Thyroid gland (tissue), 4 donors: ENCODE measurements around the gene HSPB7. TPM values are rescaled to one million over a fixed set of nuclear protein-coding genes. Genes with fewer than 3 reads are reported as not detected.
"Not testable (repeated sequence)": the region's sequence is repeated elsewhere in the genome, so short reads cannot be mapped to it uniquely, and the experiment has no call there.

Source experiments
- DNase-seq, 2 donors: peaks; one replicate each; pipeline ENCODE4 v3.0.0-alpha.2; 2019
- H3K27ac ChIP-seq, 3 donors: fragments of 200-600 bp; sonication (generic); 1 replicate in 2 of 3; 2 replicates in 1 of 3; pipeline ENCODE4 v1.5.1; 2016 to 2019; ENCODE audit warnings: mild to moderate bottlenecking in 1 of 3, moderate library complexity in 1 of 3
- H3K27me3 ChIP-seq: fragments of 200-600 bp; sonication (generic); one replicate; pipeline ENCODE4 v1.5.1; 2019
- H3K36me3 ChIP-seq, 2 donors: fragments of 200-600 bp; sonication (generic); one replicate each; pipeline ENCODE4 v1.5.1; 2016 to 2019
- H3K4me1 ChIP-seq, 2 donors: fragments of 200-600 bp; sonication (generic); one replicate each; pipeline ENCODE4 v1.5.1; 2017 to 2019
- H3K4me3 ChIP-seq, 3 donors: fragments of 200-600 bp; sonication (generic); replicated peaks in 1 of 3; 1 replicate in 2 of 3; 2 replicates in 1 of 3; pipeline ENCODE4 v1.5.1; 2016; ENCODE audit warnings: mild to moderate bottlenecking in 1 of 3
- H3K9me3 ChIP-seq: fragments of 200-600 bp; sonication (generic); one replicate; pipeline ENCODE4 v1.5.1; 2017
- POLR2A ChIP-seq, 2 donors: fragments of 450-650 bp; IDR thresholded peaks; one replicate each; pipeline ENCODE4 v1.6.1; 2017; ENCODE audit warnings: antibody characterized with exemption in 2 of 2, mild to moderate bottlenecking in 2 of 2, moderate library complexity in 1 of 2
- whole genome bisulfite sequencing, 2 donors: methylation state at CpG; one replicate each; pipeline ENCODE4 v1.1.5; 2017; 5-methylcytosine and 5-hydroxymethylcytosine counted together
- intact Hi-C: fragments of 100-400 bp; cut with DNase I; formaldehyde crosslinking; loops from one replicate; pipeline ENCODE4 v1.15.1; 2023
- total RNA-seq, 4 donors: library from RNA; depleted of rRNA; stranded (reverse); fragments of >200 nt; gene quantifications; one replicate each; pipeline ENCODE4 v1.2.3, GENCODE V29; 2016
- TF ChIP-seq, protein P1 (sequence below), 6 experiments: fragments of 200-600 bp in 3 of 6; fragments of 450-650 bp in 3 of 6; sonication (generic) in 3 of 6; IDR thresholded peaks; one replicate each; pipeline ENCODE4 v1.5.1; 2016 to 2019; ENCODE audit warnings: antibody characterized with exemption in 6 of 6, mild to moderate bottlenecking in 2 of 6, inconsistent platforms in 1 of 6, moderate library complexity in 1 of 6

HSPB7 gene
- total RNA-seq, 4 donors from 2014 or later, result 0.81 to 9.0 (median 2.9) TPM

DNA sequence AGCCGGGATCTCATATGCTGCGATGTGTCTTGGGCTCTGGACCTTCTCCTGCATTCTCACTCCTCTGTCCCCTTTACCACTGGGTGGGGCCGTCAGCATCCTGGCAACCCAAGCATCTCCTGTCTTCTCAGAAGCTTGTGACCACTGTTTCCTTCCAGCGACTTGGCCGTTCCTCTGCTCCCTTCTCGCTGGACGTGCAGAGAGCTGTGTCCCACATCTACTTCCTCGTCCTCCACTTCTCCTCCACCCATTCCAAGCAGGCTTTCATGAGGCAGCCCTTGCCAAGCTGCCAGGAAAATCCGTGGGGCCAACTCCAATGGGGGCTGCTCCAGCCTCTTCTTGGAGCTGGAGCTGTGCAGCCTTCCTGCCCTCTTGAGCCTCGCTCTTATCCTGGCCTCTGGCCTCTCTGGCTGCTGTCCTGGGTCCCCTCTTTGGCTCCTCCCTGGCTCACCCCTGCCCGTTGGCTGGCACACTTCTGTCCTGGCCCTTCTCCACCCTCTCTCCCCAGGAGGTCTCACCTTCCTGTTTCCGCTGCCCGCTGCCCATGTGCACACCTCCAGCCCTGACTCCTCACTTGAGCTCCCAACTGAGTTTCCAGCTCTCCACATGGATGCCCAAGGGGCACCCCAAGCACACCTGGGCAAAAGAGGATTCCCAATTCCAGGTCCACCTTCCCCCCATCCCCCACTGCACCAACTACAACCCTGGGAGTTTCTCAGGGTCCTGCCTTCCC, 46.9 kb upstream of the HSPB7 start:
- no peaks in the 10 kb centered on the region for H3K9me3 ChIP-seq
- H3K36me3 ChIP-seq, result no peaks in the 10 kb centered on the region
- DNase-seq, result peak; percentile 69 to 76
- no peak for TF ChIP-seq POLR2A (IDR thresholded peaks at IDR 0.05)
- H3K4me3 ChIP-seq, result no peak overlapping the region
- 27 to 31% methylated on average over 13 of the region's 13 CpGs for WGBS, 2 donors
- peaks cover 25 to 34% of the 10 kb centered on the region in 2 donors for H3K4me1 ChIP-seq
- intact Hi-C loops, result no loop called here
- no peaks in the 10 kb centered on the region for H3K27me3 ChIP-seq
- H3K27ac ChIP-seq, result no peak overlapping the region

DNA sequence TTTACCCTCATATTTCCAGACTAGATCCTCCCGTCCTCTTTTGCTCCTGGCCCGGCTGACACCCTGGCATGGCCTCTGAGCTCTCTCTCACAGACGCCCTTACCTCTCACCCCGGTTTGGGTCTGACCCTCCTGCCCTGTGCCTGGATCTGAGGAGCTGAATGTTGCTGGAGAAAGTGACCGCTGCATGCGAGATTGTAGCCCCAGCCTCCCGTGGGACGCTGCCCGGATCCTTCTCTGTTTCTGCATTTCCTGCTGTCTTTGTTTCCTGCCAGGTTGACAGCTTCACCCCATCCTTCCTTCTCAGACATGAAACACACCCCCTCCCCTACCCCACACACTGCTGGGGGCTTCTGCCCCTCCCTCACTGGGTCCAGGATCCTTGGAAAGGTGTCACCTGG, 46.1 kb upstream of the HSPB7 start:
- 67 to 74% methylated on average over 9 of the region's 9 CpGs for WGBS, 2 donors
- TF ChIP-seq, protein P1, sequence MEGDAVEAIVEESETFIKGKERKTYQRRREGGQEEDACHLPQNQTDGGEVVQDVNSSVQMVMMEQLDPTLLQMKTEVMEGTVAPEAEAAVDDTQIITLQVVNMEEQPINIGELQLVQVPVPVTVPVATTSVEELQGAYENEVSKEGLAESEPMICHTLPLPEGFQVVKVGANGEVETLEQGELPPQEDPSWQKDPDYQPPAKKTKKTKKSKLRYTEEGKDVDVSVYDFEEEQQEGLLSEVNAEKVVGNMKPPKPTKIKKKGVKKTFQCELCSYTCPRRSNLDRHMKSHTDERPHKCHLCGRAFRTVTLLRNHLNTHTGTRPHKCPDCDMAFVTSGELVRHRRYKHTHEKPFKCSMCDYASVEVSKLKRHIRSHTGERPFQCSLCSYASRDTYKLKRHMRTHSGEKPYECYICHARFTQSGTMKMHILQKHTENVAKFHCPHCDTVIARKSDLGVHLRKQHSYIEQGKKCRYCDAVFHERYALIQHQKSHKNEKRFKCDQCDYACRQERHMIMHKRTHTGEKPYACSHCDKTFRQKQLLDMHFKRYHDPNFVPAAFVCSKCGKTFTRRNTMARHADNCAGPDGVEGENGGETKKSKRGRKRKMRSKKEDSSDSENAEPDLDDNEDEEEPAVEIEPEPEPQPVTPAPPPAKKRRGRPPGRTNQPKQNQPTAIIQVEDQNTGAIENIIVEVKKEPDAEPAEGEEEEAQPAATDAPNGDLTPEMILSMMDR (IDR thresholded peaks at IDR 0.05), result no peak
- TF ChIP-seq POLR2A (IDR thresholded peaks at IDR 0.05), result no peak
- no peak for DNase-seq
- no peak overlapping the region for H3K27ac ChIP-seq
- intact Hi-C loops, result no loop called here
- H3K36me3 ChIP-seq, result no peaks in the 10 kb centered on the region
- no peaks in the 10 kb centered on the region for H3K27me3 ChIP-seq
- peaks cover 25 to 32% of the 10 kb centered on the region in 2 donors for H3K4me1 ChIP-seq
- no peak overlapping the region for H3K4me3 ChIP-seq
- H3K9me3 ChIP-seq, result no peaks in the 10 kb centered on the region

DNA sequence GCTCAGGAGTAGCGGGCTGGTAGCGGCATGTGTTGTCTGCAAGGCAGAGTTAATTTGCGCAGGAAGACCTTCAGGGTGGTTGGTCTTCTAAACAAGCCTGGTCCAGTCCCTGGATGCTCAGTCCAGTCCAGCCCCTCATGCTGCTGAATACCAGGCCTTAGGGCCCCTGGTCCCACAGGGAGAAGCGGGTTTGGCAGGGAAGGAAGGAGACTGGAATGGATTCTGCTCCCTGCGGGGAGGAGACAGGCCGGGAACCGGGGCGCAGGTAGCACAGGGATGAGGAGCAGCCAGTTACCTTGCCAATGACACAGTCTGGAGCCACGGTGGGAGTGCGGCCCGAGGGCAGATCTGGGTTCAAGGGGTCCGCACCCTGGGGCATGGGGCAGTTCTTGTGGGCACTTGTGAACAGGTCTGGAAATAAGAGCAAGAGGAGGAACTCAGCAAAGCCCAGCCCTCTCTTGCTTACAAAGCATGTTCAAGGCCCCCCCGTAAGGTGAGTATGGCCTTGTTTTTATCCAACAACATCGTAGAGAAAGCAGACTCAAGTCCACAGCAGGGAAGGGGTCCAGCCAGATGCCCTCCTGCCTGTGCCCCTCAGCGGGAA, 45.5 kb upstream of the HSPB7 start:
- intact Hi-C loops, result no loop called here
- Histone ChIP-seq H3K36me3 (no peaks in the 10 kb centered on the region), H3K4me3 (no peak overlapping the region), H3K27me3 (no peaks in the 10 kb centered on the region), H3K9me3 (no peaks in the 10 kb centered on the region), H3K4me1 (peaks cover 19 to 26% of the 10 kb centered on the region in 2 donors), H3K27ac (no peak overlapping the region)
- 93 to 95% methylated on average over 15 of the region's 15 CpGs for WGBS, 2 donors
- no peak for DNase-seq
- TF ChIP-seq, protein P1 (IDR thresholded peaks at IDR 0.05), result no peak
- TF ChIP-seq POLR2A (IDR thresholded peaks at IDR 0.05), result no peak

DNA sequence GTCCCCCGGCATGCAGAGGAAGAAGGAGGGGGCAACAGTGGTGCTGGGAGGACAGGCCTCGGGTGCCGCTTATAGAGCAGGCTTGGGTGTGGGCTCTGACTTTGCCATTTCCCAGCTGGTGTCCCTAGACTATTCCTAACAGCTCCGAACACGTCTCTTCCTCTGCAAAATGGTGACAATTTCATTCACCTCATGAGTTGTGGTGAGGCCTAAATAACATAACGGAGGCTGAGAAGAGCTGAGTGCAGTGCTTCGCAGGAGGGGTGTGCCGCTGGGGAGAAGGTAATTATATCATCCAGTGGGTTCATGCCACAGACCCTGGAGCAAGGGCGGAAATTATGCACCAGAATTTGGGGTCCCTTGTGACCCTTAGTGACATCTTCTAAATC, 44.8 kb upstream of the HSPB7 start:
- DNase-seq, H3K27ac ChIP-seq, H3K4me3 ChIP-seq, H3K9me3 ChIP-seq, H3K36me3 ChIP-seq, H3K27me3 ChIP-seq, intact Hi-C loops: not testable (repeated sequence)
- 93 to 95% methylated on average over 9 of the region's 9 CpGs for WGBS, 2 donors
- peaks cover 13 to 19% of the 10 kb centered on the region in 2 donors for H3K4me1 ChIP-seq

DNA sequence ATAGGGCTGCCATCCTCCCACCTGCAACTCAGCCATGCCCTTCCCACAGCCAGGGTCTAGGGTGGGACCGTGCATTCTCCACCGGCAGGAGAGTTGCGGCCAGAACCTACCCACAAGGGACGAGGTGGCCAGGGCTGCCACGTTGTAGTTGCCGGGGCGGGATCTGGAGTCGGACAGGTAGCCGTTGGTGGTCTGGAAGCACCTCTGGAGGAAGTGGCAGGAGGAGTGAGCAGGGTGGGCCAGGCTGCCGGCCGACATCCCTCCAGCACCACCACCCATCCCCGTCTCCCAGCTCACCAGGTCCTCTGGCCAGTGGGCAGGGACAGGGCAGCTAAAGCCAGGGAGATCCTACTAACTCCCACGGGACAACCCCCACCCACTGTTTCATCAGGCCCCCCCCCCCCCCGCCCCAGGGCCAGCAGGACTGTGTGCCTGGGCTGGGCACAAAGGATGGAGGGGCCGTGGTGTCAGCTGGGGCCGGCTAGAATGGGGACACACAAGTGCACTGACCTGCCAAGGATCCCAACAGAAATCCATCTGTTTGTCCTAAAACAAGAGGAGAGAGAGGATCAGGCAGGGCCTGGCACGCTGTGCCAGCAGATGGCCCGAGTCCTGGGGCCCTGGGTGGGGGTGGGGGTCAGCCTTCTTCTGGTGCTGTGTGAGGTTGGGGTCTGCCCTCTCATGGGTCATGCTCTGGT, 44.3 kb upstream of the HSPB7 start:
- H3K27me3 ChIP-seq, H3K27ac ChIP-seq, DNase-seq, H3K4me3 ChIP-seq, H3K36me3 ChIP-seq, H3K9me3 ChIP-seq, intact Hi-C loops: not testable (repeated sequence)
- whole genome bisulfite sequencing, 2 donors, result 73 to 78% methylated on average over 4 to 17 of the region's 18 CpGs
- peaks cover 12 to 15% of the 10 kb centered on the region in 2 donors for H3K4me1 ChIP-seq

DNA sequence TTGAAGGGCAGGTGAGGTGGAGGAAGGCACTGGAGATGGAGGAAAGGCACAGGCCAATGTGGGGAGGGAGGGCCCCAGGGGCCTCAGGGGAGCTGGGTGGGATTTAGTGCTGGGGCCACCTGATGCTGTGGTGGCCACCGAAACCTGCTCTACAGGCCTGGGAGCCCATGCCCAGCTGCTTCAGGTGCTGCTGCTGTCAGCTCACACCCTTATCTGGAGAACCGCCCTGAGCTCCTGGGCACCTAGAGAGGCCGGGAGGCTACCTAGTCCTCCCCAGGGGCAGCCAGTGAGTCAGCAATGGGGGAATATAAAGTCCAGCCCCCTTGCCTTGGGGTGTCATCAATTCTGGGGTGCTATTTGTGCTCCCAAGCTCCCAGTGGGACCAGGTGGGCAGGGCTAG, 43.4 kb upstream of the HSPB7 start:
- Histone ChIP-seq H3K27ac (no peak overlapping the region), H3K27me3 (no peaks in the 10 kb centered on the region), H3K4me3 (no peak overlapping the region), H3K9me3 (no peaks in the 10 kb centered on the region), H3K36me3 (no peaks in the 10 kb centered on the region), H3K4me1 (peaks cover 12 to 15% of the 10 kb centered on the region in 2 donors)
- TF ChIP-seq, protein P1 (IDR thresholded peaks at IDR 0.05), result no peak
- no peak for TF ChIP-seq POLR2A (IDR thresholded peaks at IDR 0.05)
- no peak for DNase-seq
- WGBS, 2 donors, result 67 to 80% methylated on average over 1 to 3 of the region's 3 CpGs
- intact Hi-C loops, result no loop called here

DNA sequence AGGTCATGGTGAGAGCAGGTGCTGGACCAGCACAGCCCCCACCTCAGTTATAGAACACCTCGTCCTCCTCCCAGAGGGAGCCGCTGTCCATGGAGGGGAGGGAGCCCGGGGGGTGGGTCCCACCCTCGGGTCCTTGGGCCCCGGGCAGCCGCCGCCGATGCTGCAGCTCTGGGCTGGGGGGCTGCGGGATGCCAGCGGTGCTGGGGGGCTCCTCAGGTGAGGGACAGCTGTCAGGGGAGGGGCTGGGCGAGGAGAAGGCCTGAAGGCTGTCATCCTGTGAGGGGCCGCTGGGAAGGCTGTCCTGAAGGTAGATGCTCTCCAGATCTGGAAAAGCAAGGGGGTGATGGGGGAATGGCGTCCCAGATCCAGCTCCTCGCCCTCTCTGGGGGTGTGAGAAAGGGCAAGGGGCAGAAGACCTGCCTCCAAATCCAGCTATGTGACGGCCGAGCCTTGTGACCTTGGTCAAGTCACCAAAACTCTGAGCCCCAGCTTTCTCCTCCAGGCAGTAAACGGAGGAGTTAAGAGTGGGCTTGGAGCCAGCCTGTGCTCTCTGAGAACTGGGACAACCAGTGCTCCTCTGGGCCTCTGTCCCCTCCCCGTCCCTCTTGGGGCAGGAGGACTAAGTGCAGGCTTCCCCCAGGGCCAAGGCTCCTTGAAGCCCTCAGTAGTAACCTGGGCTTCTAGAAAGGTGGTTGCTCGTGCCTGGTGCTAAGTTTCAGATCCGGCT, 40.7 kb upstream of the HSPB7 start:
- H3K9me3 ChIP-seq, H3K4me1 ChIP-seq, H3K4me3 ChIP-seq, DNase-seq, H3K36me3 ChIP-seq, H3K27me3 ChIP-seq, H3K27ac ChIP-seq: not testable (repeated sequence)
- intact Hi-C loops, result loop anchor here (10.0 kb wide), 1 partner anchor 264 kb away; no protein-coding TSS in a partner anchor
- WGBS, 2 donors, result 68 to 85% methylated on average over 10 to 14 of the region's 20 CpGs

DNA sequence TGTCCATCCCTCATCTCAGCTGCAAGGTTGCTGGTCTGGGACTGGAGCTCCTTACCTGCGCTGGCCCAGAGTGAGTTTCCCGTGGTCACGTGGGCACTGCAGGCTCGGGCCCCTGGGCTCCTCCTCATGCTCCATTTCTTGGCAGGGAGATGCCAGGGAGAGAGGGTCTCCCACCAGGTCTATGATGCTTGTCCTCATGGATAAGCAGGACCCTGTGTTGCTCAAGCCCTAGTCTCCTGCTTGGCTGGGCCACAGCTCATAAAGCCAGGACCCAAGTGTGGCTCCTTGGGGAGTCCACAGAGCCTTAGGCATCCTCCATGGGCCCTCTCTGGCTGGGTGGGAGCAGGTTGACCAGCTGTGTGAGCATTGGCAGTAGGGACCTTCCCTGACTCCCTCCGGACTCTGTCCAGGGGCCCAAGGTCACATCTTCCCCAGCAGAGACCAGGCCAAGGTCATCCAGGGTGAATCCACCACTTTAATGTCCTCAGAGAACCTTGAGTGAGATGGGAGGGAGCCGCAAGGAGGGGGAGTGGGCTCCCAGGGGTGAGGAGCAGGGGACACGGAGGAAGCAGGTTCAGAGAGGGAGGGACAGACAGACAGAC, 39.6 kb upstream of the HSPB7 start:
- H3K36me3 ChIP-seq, DNase-seq, H3K27me3 ChIP-seq, H3K4me3 ChIP-seq, H3K27ac ChIP-seq, H3K4me1 ChIP-seq, H3K9me3 ChIP-seq: not testable (repeated sequence)
- 84% methylated on average over 7 of the region's 7 CpGs for WGBS, 2 donors
- intact Hi-C loops, result loop anchor here (10.0 kb wide), 1 partner anchor 263 kb away; no protein-coding TSS in a partner anchor
